ENCODE measurements around the gene SLC2A2.

DNA sequence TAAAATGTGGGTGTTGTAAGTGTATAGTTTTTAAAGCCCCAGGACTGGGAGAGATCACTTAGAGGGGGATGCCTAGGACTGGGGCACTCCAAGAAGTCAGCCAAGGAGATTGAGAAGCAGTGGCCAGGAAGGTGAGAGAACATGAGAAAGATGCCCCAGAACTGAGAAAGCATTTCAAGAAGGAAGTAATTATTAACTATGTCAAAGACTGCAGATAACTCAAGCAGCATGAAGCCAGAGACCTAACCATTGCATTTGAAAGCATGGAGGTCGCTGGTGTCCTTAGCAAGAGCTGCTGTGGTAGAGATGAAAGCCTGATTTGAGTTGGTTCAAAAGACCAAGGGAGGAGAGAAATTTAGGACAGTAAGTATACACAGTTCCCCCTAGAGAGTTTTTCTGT, 30.6 kb upstream of the SLC2A2 start:
- TF ChIP-seq, protein P1, sequence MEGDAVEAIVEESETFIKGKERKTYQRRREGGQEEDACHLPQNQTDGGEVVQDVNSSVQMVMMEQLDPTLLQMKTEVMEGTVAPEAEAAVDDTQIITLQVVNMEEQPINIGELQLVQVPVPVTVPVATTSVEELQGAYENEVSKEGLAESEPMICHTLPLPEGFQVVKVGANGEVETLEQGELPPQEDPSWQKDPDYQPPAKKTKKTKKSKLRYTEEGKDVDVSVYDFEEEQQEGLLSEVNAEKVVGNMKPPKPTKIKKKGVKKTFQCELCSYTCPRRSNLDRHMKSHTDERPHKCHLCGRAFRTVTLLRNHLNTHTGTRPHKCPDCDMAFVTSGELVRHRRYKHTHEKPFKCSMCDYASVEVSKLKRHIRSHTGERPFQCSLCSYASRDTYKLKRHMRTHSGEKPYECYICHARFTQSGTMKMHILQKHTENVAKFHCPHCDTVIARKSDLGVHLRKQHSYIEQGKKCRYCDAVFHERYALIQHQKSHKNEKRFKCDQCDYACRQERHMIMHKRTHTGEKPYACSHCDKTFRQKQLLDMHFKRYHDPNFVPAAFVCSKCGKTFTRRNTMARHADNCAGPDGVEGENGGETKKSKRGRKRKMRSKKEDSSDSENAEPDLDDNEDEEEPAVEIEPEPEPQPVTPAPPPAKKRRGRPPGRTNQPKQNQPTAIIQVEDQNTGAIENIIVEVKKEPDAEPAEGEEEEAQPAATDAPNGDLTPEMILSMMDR (IDR thresholded peaks at IDR 0.05) = no peak
- no peak for TF ChIP-seq POLR2A (IDR thresholded peaks at IDR 0.05)
